Subcutaneous adipose tissue (tissue), 4 donors: ENCODE data around the gene SYT7. TPM values are rescaled to one million over a fixed set of nuclear protein-coding genes. Genes with fewer than 3 reads are reported as not detected.

Experiments used
- total RNA-seq, 4 donors: library from RNA; depleted of rRNA; stranded (reverse); fragments of >200 nt; gene quantifications; one replicate each; pipeline ENCODE4 v1.1.0, GENCODE V29; 2016
- TF ChIP-seq, protein P1 (sequence below): fragments of 450-650 bp; IDR thresholded peaks from one replicate; pipeline ENCODE4 v1.5.1; 2016; ENCODE audit warnings: low read depth, mild to moderate bottlenecking, control low read depth, antibody characterized with exemption, moderate library complexity

SYT7 gene
- total RNA-seq, 4 donors from 2014 or later = 0.66 to 4.0 (median 1.4) TPM

- TF ChIP-seq, protein P1, sequence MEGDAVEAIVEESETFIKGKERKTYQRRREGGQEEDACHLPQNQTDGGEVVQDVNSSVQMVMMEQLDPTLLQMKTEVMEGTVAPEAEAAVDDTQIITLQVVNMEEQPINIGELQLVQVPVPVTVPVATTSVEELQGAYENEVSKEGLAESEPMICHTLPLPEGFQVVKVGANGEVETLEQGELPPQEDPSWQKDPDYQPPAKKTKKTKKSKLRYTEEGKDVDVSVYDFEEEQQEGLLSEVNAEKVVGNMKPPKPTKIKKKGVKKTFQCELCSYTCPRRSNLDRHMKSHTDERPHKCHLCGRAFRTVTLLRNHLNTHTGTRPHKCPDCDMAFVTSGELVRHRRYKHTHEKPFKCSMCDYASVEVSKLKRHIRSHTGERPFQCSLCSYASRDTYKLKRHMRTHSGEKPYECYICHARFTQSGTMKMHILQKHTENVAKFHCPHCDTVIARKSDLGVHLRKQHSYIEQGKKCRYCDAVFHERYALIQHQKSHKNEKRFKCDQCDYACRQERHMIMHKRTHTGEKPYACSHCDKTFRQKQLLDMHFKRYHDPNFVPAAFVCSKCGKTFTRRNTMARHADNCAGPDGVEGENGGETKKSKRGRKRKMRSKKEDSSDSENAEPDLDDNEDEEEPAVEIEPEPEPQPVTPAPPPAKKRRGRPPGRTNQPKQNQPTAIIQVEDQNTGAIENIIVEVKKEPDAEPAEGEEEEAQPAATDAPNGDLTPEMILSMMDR = no peak
Observed at GRCh38 chr11:61502522-61502921, 78.4 kb downstream of the SYT7 start.

GRCh38 chr11:61499816-61500491, 80.9 kb downstream of the SYT7 start:
- TF ChIP-seq, protein P1 = no peak

- TF ChIP-seq, protein P1 = no peak
Observed at GRCh38 chr11:61498767-61499341, 82.0 kb downstream of the SYT7 start.

- TF ChIP-seq, protein P1 = no peak
Observed at GRCh38 chr11:61497876-61498275, 83.0 kb downstream of the SYT7 start.

GRCh38 chr11:61497473-61497872, 83.4 kb downstream of the SYT7 start:
- TF ChIP-seq, protein P1 = no peak

DNA sequence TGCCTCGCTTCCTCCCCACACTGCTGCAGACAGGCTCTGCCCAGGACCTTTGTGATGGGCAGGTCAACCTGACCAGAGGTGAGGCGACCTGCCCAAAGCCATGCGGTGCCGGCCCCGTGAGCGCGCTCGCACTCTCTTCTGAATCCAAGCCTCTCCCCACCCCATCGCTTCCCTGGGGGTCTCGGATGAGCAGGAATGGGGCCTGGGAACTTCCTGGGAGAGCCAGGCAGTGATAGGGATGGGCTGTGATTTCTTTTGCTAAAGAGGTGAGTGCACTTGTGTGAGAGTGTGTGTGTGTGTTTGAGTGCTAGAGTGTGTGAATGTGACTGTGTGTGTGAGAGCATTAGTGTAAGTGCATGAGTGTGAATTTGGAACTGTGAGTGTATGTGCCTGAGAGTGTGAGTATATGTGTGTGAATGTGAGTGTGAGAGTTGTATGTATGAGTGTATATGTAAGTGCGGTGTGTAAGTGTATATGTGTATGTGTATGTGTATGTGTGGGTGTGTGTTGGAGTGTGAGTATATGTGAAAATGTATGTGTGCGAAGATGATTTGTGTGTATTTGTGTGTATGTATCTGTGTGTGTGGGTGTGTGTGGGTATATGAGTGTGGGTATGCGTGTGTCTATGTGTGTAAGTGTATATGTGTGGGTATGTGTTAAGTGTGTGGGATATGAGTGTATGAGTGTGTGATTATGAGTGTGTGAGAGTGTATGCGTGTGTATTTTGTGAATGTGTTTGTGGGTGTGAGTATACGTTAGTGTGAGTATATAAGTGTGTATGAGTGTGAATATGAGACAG, 84.1 kb downstream of the SYT7 start:
- TF ChIP-seq, protein P1 = no peak
